Astrocyte (in vitro differentiated cells and primary cell): ENCODE measurements around the gene MFAP3L. TPM values are rescaled to one million over a fixed set of nuclear protein-coding genes. Genes with fewer than 3 reads are reported as not detected.
A peak's percentile ranks its signal among the peaks of the same experiment; 100 is the strongest.
"Not testable (repeated sequence)": the region's sequence is repeated elsewhere in the genome, so short reads cannot be mapped to it uniquely, and the experiment has no call there.

ENCODE experiments used
- DNase-seq: peaks from one replicate; pipeline ENCODE4 v3.0.0-alpha.2; 2010; ENCODE audit warnings: low read depth
- FAIRE-seq: peaks from 2 replicates; lab custom pipeline; 2011; peaks lifted over from hg19 to GRCh38; lab: Jason Lieb, UNC
- H2AFZ ChIP-seq: 2 replicates; pipeline ENCODE4 v1.6.0; 2012; ENCODE audit warnings: low read depth, low read length, inconsistent platforms
- H3K27ac ChIP-seq: 2 replicates; pipeline ENCODE4 v1.5.1; 2011; ENCODE audit warnings: low read depth, low read length, inconsistent platforms
- H3K27me3 ChIP-seq: 2 replicates; pipeline ENCODE4 v1.6.0; 2011; ENCODE audit warnings: low read length, inconsistent platforms; ENCODE audit not compliant: insufficient read depth
- H3K36me3 ChIP-seq: 2 replicates; pipeline ENCODE4 v1.5.1; 2011; ENCODE audit warnings: low read length, inconsistent platforms; ENCODE audit not compliant: insufficient read depth
- H3K4me1 ChIP-seq: 2 replicates; pipeline ENCODE4 v1.5.1; 2011; ENCODE audit warnings: low read length, inconsistent platforms; ENCODE audit not compliant: insufficient read depth
- H3K4me2 ChIP-seq: 2 replicates; pipeline ENCODE4 v1.6.0; 2012; ENCODE audit warnings: low read length, inconsistent platforms
- H3K4me3 ChIP-seq: 2 replicates; pipeline ENCODE4 v1.5.1; 2011; ENCODE audit warnings: low read depth, mild to moderate bottlenecking, low read length, inconsistent platforms; ENCODE audit not compliant: insufficient read depth
- H3K79me2 ChIP-seq: 2 replicates; pipeline ENCODE4 v1.6.0; 2012; ENCODE audit warnings: mild to moderate bottlenecking, low read length, inconsistent platforms; ENCODE audit not compliant: insufficient read depth
- H3K9ac ChIP-seq: 2 replicates; pipeline ENCODE4 v1.6.0; 2012; ENCODE audit warnings: mild to moderate bottlenecking, low read length, inconsistent platforms
- H3K9me3 ChIP-seq: 2 replicates; pipeline ENCODE4 v1.5.1; 2012; ENCODE audit warnings: low read depth, mild to moderate bottlenecking, low read length, inconsistent platforms; ENCODE audit not compliant: insufficient read depth
- H4K20me1 ChIP-seq: 2 replicates; pipeline ENCODE4 v1.6.0; 2012; ENCODE audit warnings: low read length, inconsistent platforms; ENCODE audit not compliant: insufficient read depth
- H3K27ac Mint-ChIP-seq: one replicate; pipeline ENCODE4 v1.8.0; 2021; ENCODE audit warnings: mild to moderate bottlenecking, mixed read lengths; ENCODE audit not compliant: unreplicated experiment
- H3K27me3 Mint-ChIP-seq: one replicate; pipeline ENCODE4 v1.8.0; 2021; ENCODE audit warnings: low read depth, mixed read lengths; ENCODE audit not compliant: unreplicated experiment
- H3K36me3 Mint-ChIP-seq: one replicate; pipeline ENCODE4 v1.8.0; 2021; ENCODE audit warnings: low read depth, mixed read lengths; ENCODE audit not compliant: unreplicated experiment
- H3K4me1 Mint-ChIP-seq: one replicate; pipeline ENCODE4 v1.8.0; 2021; ENCODE audit warnings: low read depth, mixed read lengths; ENCODE audit not compliant: unreplicated experiment
- H3K4me3 Mint-ChIP-seq: one replicate; pipeline ENCODE4 v1.8.0; 2021; ENCODE audit warnings: mild to moderate bottlenecking, moderate library complexity, mixed read lengths; ENCODE audit not compliant: unreplicated experiment
- H3K9me3 Mint-ChIP-seq: one replicate; pipeline ENCODE4 v1.8.0; 2021; ENCODE audit warnings: mild to moderate bottlenecking, mixed read lengths; ENCODE audit not compliant: unreplicated experiment
- EZH2 ChIP-seq: IDR thresholded peaks from 2 replicates; pipeline ENCODE4 v1.6.1; 2012; ENCODE audit warnings: mild to moderate bottlenecking, low read length, inconsistent platforms; ENCODE audit not compliant: insufficient read depth
- total RNA-seq: library from RNA; stranded (reverse); gene quantifications from 2 replicates; pipeline ENCODE4 v1.2.1, GENCODE V29; 2021
- TF ChIP-seq, protein P1 (sequence below): IDR thresholded peaks from 2 replicates; pipeline ENCODE4 v1.5.1; 2011; ENCODE audit warnings: low read depth, mild to moderate bottlenecking, inconsistent platforms, low read length, moderate library complexity; ENCODE audit not compliant: insufficient read depth

The MFAP3L gene
- total RNA-seq, 1 donor from 2014 or later, result 30.2 TPM

DNA sequence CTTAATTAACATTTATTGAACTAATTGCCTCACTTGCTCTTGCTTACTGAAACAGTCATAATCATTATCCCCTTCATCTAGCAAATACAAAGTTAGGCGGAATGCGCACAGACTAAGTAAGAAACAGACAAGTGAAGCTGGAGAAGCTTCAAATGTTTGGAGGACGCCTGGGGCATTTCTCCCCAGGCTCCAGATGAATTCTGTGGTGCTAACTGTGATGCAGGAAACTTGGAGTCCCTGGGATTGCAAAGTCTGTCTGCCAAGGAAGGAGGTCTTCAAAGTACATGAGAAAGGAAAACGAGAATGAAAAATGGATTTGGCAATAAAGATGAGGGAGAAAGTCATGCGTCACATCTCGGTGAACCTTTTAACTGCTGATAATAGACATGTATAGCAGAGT, 23.6 kb upstream of the MFAP3L start:
- DNase-seq (no peak), FAIRE-seq (no peak)
- Mint-ChIP-seq H3K9me3 (no peaks in the 10 kb centered on the region), H3K27ac (no peak overlapping the region), H3K27me3 (peaks cover 2% of the 10 kb centered on the region), H3K4me1 (no peaks in the 10 kb centered on the region), H3K4me3 (no peak overlapping the region), H3K36me3 (no peaks in the 10 kb centered on the region)
- H3K4me1 ChIP-seq, result no peaks in the 10 kb centered on the region
- peaks cover 3% of the 10 kb centered on the region for H3K27me3 ChIP-seq
- H3K27ac ChIP-seq, result no peak overlapping the region
- no peaks in the 10 kb centered on the region for H4K20me1 ChIP-seq
- peak overlapping the region; percentile 7 for H2AFZ ChIP-seq
- H3K4me3 ChIP-seq, result no peak overlapping the region
- TF ChIP-seq EZH2, result no peak
- TF ChIP-seq, protein P1, sequence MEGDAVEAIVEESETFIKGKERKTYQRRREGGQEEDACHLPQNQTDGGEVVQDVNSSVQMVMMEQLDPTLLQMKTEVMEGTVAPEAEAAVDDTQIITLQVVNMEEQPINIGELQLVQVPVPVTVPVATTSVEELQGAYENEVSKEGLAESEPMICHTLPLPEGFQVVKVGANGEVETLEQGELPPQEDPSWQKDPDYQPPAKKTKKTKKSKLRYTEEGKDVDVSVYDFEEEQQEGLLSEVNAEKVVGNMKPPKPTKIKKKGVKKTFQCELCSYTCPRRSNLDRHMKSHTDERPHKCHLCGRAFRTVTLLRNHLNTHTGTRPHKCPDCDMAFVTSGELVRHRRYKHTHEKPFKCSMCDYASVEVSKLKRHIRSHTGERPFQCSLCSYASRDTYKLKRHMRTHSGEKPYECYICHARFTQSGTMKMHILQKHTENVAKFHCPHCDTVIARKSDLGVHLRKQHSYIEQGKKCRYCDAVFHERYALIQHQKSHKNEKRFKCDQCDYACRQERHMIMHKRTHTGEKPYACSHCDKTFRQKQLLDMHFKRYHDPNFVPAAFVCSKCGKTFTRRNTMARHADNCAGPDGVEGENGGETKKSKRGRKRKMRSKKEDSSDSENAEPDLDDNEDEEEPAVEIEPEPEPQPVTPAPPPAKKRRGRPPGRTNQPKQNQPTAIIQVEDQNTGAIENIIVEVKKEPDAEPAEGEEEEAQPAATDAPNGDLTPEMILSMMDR, result no peak
- no peaks in the 10 kb centered on the region for H3K9me3 ChIP-seq
- H3K4me2 ChIP-seq, result no peak overlapping the region
- H3K9ac ChIP-seq, result no peak overlapping the region
- no peaks in the 10 kb centered on the region for H3K79me2 ChIP-seq
- H3K36me3 ChIP-seq, result no peaks in the 10 kb centered on the region

DNA sequence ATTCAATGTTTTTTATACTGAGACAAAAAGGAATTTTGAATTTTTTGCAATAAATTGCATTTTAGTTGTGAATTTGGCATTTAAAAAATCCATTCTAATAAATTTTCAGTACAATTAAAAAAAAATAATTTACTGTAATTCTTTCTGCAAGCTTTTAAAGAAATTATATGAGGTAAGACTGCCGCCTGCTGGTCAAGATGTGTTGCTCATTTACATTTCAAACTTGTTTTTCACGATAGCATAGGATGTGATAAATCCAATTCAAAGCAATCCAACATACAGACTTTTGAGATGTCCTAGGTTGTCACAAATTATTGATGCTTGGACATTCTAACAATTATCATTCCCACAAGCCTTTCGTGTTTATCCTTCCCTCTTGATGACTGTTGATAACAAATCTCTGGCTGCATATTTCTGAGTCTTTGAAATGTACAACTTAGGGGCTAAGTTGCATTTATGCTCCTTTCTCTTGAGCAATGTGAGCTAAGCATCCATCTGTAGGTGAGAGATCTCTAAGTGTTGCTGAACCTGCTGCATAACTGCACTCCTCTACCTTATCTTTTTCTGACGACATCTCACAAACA, 21.7 kb upstream of the MFAP3L start:
- H3K27me3 Mint-ChIP-seq, result peaks cover 2% of the 10 kb centered on the region
- FAIRE-seq (peak; percentile 94), DNase-seq (peak; percentile 26)
- Histone ChIP-seq H3K27ac (no peak overlapping the region), H3K36me3 (no peaks in the 10 kb centered on the region), H3K27me3 (peaks cover 3% of the 10 kb centered on the region), H3K4me2 (no peak overlapping the region), H3K9me3 (no peaks in the 10 kb centered on the region), H3K9ac (no peak overlapping the region), H3K4me3 (no peak overlapping the region), H2AFZ (no peak overlapping the region), H4K20me1 (no peaks in the 10 kb centered on the region), H3K79me2 (no peaks in the 10 kb centered on the region), H3K4me1 (no peaks in the 10 kb centered on the region)
- TF ChIP-seq, protein P1, result peak; percentile 92
- TF ChIP-seq EZH2, result no peak
- H3K36me3 Mint-ChIP-seq, result no peaks in the 10 kb centered on the region
- peaks cover 3% of the 10 kb centered on the region for H3K9me3 Mint-ChIP-seq
- H3K27ac Mint-ChIP-seq, result no peak overlapping the region
- no peak overlapping the region for H3K4me3 Mint-ChIP-seq
- H3K4me1 Mint-ChIP-seq, result no peaks in the 10 kb centered on the region

DNA sequence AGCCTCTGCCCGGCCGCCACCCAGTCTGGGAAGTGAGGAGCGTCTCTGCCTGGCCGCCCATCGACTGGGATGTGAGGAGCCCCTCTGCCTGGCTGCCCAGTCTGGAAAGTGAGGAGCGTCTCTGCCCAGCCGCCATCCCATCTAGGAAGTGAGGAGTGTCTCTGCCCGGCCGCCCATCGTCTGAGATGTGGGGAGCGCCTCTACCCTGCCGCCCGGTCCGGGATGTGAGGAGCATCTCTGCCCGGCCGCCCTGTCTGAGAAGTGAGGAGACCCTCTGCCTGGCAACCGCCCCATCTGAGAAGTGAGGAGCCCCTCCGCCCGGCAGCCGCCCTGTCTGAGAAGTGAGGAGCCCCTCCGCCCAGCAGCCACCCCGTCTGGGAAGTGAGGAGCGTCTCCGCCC, 20.0 kb upstream of the MFAP3L start:
- DNase-seq, H3K4me1 ChIP-seq, FAIRE-seq, H3K27me3 Mint-ChIP-seq, H3K27me3 ChIP-seq, H3K79me2 ChIP-seq, H4K20me1 ChIP-seq, H3K36me3 Mint-ChIP-seq, H3K4me2 ChIP-seq, H3K9ac ChIP-seq, H3K4me3 ChIP-seq, H3K9me3 ChIP-seq, H3K4me1 Mint-ChIP-seq, H2AFZ ChIP-seq, H3K27ac ChIP-seq, H3K27ac Mint-ChIP-seq, H3K4me3 Mint-ChIP-seq, H3K9me3 Mint-ChIP-seq, H3K36me3 ChIP-seq: not testable (repeated sequence)
